Suppressor macrophage treated with lipopolysaccharide for 1 hour (primary cell): ENCODE measurements around the gene CAMSAP1.
"Not testable (repeated sequence)": the region's sequence is repeated elsewhere in the genome, so short reads cannot be mapped to it uniquely, and the experiment has no call there.

Experiments used
- DNase-seq, 3 donors: peaks; one replicate each; pipeline ENCODE4 v3.0.0-alpha.2; 2020 to 2022

CAMSAP1 gene

DNA sequence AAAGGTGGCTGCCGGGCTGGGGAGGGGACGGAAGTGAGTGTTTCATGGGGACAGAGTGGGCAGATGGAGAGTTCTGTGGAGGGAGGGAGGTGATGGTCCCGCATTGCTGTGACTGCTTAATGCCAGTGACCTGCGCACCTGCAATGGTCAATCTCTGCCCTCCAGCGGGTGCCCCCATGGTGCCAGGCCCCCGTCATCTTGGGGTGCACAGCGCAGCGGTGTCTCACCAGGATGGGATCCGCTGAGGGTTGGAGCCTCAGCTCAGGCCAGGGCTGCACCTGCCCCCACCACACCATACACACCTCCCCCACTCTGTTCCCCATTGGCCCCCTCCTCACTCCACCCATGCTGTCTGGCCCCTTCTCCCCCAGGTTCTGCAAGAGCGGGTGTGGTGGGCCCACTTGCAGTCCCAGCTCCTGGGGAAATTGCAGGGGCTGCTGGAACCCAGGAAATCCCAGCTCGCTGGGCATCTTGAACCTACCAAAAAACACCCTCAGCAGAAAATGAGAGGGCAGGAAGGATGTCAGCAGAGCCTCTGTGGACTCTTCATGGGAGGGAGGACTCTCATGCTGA lies 12.1 kb upstream of the CAMSAP1 start:
- no peak for DNase-seq

DNA sequence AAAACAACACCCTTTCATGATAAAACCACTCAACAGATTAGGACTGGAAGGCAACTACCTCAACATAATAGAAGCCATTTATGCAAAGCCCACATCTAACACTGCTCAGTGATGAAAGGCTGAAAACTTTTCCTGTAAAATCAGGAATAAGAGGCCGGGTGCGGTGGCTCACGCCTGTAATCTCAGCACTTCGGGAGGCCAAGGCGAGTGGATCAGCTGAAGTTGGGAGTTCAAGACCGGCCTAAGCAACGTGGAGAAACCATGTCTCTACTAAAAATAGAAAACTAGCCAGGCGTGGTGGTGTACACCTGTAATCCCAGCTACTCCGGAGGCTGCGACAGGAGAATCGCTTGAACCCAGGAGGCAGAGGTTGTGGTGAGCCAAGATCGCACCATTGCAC lies 8.9 kb upstream of the CAMSAP1 start:
- DNase-seq = not testable (repeated sequence)

DNA sequence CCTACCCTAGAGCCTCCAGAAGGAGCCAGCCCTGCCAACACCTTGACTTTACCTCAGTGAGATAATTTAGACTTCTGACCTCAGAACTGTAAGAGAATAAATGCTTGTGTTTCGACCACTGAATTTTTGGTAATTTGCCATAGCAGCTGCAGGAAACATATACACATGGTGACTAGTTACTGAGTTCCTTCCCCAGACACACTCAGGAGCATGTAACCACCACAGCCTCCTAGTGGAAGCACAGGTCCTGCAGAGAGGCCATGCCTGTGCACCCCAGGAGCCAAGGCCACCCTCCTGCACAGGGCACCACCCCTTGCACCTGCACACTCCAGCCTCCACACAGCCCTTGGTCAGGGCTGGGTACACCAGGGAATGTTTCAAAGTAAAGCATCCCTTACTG lies 7.6 kb upstream of the CAMSAP1 start:
- no peak for DNase-seq

DNA sequence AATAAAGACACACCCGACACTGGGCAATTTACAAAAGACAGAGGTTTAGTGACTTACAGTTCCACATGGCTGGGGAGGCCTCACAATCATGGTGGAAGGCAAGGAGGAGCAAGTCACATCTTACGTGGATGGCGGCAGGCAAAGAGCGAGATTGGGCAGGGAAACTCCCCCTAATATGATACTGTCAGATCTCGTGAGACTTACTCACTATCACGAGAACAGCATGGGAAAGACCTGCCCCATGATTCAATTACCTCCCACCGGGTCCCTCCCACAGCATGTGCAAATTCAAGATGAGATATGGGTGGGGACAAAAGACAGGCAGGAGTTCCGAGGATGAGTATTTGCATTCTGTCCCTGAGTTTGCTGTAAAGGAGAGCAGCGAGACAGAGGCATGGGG lies 3.9 kb upstream of the CAMSAP1 start:
- DNase-seq = peak in 1 of 3 donors; percentile 29

DNA sequence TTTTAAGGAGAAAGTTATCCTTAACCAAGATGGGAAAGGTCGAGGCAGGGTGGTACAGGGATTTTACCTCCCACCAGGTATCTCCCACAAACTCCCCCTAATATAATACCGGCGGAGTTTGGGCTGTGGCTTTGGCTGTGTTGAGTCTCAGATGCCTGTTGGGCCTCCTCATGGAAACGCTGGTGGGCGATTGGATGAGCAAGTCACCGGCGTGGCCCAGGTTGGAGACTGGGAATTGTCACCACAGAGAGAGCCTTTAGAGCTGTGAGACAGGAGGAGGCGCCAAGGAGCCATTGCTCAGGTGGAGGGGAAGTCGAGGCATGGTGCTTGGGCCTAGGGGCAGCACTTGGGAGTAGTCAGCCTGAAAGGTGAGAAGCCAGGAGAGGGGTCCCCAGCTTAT lies 3.4 kb upstream of the CAMSAP1 start:
- DNase-seq = no peak

DNA sequence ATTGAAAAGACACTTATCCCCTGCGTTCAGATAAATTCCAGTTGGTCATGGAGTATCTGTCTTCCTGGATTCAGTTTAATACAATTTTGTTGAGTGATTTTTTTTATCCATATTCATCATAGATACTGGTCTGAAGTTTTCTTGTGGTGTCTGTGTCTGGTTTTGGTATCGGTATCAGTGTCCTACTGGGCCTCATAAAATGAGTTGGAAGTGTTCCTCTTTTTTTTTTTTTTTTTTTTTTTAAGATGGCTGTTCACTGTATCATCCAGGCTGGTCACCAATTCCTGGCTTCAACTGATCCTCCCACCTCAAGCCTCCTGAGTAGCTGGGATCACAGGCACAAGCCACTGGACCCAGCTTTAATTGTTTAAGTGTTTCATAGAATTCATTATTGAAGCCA lies 2.9 kb upstream of the CAMSAP1 start:
- peak; percentile 53 to 61 (median 53) for DNase-seq

DNA sequence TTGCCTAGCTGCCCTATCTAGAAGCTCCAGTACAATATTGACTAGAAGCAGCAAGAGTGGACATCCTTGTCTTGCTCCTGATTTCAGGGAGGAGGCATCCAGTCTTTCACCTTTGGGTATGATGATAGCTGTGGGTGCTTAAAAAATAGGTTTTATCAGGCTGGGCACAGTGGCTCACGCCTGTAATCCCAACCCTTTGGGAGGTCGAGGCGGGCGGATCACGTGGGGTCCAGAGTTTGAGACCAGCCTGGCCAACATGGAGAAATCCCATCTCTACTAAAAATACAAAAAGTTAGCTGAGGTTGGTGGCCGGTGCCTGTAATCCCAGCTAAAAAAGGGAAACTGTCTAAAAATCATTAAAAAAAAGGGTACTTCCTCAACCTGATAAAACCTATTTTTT lies 2.0 kb upstream of the CAMSAP1 start:
- peak in 1 of 3 donors; percentile 33 for DNase-seq

DNA sequence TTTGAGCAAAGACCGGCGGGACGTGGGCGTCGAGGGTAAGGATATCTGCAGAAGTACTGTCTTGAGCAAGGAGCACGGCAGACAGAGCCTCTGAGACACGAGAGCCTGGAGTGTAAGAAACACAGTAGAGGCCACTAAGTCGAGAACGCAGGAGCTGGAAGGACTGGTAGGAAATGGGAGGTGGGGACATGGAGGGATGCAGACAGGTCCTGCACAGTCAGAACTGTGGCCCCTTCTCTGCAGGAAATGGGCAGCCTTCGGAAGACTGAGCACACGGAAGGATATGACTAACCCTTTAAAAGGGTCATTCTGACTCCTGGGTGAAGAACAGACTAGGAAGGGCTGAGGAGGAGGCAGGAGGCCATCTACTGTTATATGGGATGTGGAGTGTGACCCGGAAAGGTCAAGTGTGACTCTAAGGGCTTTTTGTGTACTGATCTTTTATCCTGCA lies 1.4 kb upstream of the CAMSAP1 start:
- peak; percentile 55 to 64 (median 60) for DNase-seq

DNA sequence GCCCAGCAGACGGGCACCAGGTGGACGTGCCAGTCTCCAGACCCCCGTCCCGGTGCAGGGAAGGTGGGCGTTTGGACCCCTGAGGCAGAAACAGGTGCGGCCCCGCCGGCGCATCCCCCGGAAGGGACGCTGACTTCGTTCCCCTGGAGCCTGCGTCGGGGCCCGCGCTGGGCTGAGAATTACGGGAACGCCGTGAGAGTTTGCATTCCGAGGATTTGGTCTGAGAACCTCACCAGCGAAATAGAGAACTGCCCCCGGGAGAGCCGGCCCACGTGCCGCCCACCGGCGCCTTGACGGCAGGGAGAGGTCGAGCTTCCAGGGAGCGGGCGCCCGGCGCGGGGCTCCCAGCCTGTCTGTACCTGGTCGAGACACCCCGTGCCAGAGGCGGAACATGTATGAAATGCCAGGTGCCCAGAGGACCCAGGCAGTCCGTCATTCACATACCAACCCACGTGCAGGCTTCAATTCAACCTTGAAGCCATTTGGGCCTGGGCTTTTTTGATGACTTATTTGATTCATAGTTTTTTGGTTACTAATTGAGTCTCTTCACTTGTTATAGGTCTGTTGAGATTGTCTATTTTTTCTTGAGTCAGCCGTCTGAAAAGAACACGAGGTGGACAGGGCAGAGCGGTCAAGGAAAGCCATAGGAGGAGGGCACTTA lies 877 bp upstream of the CAMSAP1 start:
- DNase-seq = peak; percentile 29 to 55 (median 34)

DNA sequence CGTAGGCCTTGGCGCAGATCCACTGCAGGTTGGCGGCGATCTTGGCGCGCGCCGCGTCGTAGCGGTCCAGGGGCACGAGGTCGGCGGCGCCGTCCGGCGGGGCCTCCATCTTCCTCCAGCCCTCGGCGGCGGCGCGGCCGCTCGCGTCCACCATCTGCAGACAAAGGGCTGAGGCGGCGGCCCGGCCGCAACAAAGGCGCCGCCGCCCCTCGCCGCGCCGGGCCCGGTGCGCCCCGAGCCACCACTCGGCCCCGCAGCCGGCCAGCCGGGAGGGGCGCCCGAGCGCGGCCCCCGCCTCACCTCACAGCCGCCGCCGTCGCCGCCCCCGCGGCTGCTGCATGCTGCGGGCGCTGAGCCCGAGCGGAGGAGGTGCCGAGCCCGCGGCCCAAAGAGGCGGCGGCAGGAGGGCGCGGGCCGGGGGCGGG lies 328 bp downstream of the CAMSAP1 start:
- peak; percentile 47 to 76 (median 57) for DNase-seq

DNA sequence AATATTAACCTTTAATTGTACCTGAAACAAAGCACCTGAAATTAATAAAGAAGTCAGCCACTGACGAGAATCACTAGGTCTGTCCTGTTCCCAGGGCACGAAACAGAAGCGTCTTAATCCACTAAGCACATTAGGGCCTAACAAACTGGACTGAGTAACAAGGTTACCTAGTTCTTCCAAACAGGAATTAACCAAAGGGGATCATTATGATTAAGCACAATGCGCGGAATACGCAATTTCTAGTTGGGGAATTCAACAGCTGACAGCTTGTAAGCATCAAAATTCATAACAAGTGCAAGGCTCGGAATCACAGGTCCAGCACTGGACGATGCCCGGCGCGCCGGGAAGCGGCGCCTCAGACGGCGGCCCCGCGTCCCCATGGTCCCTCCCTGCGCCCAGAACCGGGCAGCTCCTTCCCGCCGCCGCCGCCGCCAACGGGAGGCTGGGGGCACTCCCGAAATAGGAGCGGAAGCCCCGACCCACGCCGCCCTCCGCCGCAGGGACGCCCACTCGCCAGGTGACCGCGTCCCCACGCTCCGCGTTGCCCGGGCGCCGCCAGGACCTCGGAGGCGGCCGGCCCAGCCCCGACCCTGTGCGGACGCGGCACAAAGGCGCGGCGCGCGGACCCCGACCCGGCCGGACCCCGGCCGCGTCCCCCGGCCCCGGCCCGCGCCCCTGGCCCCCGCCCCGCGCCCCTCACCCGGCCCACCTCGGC lies 898 bp downstream of the CAMSAP1 start:
- DNase-seq = peak; percentile 79 to 87 (median 83)

DNA sequence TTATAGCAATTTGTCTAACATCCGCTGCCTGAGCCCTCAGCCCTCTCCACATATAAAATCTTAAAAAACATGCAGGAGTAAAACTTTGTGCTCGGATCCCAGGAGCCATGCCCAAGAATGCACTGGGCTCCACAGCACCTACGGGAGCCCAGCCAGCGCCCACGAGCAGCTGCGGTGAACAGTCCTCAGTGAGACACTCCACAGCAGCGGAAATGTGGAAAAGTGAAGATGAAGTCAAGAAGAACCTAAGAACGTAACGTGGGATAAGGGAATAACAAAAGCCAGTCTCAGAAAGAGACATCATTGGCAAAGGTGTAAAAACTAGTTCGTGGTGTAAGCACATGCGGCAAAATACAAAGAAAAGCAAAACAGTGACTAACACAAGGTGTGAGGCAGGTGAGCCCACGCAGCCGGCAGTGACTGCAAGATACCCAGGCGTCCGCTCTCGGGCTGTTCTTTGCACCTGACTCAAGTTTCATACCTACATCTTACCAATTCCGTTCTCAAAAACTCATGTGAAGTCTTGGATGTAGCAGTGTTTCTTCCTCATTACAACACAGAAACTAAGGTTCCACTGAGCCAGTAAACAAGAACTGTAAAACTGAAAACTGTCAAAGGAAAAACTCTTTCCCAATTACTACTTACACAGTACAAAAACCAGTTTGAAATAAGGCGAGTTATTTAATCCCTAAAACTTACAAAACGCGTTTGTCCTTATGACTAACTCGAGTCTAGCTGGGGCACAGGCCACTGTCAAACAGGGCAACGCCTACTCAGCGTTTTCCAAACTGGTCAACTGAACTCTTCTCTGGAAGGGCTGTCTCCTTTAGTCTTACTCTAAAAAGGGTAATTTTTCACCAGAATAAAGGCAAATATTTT lies 1.7 kb downstream of the CAMSAP1 start:
- DNase-seq = peak; percentile 73 to 84 (median 80)

DNA sequence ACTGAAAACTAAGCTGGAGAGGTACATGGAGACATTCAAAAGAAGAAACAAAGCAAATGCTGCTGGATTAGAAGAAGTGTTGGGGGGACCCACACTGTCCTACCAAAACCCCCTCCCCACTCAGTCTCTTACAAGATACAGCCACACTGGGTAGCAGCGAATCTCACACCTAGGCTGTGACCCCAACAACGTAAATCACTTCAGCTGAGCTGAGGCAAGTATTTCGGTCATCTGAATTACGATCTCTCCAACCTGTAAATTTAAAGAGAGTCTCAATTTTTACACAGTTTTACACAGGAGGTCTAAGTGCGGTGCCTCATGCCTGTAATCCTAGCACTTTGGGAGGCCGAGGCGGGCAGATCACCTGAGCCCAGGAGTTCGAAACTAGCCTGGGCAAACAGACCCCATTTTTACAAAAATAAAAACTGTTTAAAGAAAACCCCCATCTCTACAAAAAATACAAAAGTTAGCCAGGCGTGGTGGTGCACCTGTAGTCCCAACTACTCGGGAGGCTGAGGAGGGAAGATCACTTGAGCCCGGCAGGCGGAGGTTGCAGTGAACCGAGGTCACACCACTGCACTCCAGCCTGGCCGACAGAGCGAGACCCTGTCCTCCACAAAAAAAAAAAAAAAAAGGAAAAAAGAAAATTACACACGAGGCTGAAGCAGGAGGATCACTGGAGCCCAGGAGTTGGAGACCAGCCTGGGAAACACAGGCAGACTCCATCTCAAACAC lies 3.4 kb downstream of the CAMSAP1 start:
- no peak for DNase-seq

DNA sequence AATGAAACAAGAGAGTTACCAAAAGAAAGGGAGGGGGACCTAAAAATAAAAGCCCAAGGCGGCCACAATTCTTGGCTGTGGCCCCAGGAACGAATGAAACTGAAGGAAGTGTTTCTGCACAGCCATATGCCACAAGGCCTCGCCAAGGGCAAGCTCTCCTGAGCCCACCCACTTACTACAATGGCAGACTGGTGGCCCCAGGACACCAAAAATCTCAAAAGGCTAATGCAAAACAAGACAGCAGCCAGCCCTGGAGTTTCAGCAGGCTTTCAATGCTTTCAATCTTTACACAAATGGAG lies 4.0 kb downstream of the CAMSAP1 start:
- DNase-seq = no peak

DNA sequence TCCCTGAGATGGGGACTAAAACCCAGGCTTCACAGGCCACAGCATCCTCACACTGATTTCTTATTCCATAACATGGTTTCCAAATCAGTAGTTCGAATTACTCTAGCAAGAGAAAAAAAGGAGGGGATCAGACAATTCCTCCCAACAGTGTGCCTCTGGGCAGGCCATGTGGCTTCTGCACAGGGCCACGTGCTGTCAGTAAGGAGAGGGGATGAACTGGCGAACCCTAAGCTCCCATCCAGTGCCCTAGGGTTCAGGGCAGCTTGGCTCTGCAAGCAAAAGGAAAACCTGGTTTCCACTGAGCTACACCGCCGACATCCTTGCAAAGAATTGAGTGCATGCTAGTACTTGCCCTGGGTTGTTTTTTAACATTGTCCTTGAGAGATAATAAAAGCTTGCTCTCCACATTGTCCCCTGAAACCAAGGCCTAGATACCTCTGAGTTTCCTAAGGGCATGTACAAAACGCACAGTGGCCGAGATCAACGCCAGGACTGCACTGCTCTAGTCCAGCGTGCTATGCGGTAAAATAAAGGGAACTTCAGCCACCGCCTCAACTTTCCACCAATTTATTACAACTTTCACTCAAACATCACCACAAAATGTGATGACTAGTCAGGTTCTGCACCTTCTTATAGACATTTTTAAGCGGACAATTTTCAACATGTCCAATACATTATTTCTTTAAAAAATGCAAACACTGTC lies 4.5 kb downstream of the CAMSAP1 start:
- peak; percentile 21 to 28 (median 22) for DNase-seq

DNA sequence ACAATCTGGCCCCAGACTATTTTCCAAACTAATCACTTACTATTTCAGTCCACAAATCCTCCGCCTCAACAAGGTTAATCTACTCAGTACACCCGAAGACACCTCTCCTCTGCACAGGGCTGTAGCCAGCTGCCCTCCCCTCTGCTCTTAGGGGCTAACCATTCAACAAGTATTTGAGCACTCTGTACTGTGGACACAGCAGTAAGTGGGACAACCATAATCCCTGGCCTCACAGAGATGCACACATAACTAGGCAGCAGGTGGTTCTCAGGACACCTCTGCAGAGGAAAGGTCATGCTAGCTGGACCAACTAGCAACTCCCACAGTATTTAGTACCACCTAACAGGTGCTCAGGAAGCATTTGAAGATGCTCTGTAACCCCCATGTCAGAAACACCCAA lies 5.5 kb downstream of the CAMSAP1 start:
- DNase-seq = no peak

DNA sequence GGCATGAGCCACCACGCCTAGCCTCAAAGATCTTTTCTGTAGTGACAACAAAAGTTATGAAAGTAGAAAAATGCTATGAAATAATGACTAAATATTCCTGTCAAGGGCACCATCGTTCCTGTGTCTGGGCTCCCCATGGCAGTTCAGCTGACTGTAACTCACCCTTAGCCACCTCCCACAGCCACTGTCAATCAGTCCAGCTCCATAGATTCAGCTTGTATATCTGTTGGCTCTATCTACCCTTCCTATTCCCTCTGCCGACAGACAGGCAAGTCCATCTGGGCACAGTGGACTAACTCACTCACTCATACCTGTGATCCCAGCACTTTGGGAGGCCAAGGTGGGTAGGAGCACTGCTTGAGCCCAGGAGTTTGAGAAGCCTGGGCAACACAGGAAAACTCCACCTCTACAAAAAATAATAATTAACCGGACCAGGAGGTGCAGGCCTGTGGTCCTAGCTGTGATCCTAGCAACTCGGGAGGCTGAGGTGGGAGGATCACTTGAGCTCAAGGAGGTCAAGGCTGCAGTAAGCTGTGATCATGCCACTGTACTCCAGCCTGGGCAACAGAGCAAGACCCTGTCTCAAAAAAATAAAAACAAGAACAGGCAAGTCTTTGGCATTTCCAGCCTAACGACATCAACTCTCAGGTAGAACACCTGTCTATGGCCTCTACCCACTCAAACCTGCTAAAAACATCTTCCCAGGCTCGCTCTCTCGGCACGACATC lies 6.2 kb downstream of the CAMSAP1 start:
- DNase-seq = peak; percentile 25 to 42 (median 42)

DNA sequence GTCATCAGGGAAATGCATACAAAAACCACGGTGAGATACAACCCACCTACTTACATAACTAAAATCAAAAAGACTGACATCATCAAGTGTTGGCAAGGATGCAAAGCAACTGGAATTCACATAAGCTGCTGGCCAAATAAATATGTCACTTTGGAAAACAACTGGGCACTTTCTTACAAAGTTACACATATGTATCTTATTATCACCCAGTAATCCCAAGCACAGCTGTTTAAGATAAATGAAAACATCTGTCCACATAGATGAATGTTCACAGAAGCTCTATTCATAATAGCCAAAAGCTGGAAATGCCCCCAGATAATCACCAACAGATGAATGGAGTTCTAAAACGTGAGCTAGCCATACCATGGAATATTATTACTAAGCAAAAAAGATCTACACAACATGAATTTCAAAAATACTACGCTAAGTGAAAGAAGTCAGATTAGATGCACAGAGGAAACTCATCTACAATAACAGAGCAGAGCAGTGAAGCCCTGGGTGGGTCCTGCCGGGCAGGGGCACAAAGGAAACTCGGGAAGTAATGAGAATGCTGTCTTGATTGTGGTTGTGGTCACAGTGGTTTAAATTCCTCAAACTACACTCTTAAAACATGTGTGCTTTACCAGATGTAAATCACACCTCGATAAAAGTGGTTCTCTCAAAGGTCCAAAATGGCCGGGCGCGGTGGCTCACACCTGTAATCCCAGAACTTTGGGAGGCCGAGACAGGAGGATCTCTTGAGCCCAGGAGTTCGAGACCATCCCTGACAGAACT lies 8.5 kb downstream of the CAMSAP1 start:
- peak in 2 of 3 donors; percentile 20 to 42 for DNase-seq

DNA sequence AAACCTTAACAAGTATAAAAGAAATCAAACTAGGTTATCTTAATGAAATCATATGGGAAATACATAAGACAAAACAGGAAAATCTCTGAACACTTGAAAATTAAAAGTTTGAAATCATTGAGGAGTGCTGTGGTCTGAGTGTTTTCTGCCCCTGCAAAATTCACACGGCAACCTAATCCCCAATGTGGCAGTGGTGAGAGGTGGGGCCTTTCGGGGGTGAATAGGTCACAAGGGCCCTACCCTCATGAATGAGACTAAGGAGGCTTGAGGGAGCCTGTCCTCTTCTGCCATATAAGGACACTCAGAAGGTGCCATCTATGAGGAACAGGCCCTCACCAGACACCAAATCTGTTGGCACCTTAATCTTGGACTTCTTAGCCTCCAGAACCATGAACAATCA lies 10.7 kb downstream of the CAMSAP1 start:
- no peak for DNase-seq

DNA sequence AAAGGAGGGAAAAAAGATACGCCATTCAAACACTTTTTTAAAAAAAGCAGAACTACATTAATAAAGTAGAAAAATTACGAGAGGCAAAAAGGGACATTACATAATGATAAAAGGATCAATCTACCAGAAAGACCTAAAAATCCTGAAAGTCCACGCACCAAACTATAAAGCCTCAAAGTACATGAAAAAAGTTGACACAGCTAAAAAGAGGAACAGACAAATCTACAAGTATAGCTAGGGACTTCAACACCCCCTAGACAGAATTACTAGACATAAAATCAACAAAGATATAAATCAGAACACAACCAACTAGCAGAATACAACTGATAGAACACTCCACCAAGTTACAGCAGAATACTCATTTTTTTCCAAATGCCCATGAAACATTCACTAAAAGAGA lies 11.1 kb downstream of the CAMSAP1 start:
- peak in 1 of 3 donors; percentile 24 for DNase-seq
